AG04450 (cell line): ENCODE measurements around the gene SYMPK. TPM values are rescaled to one million over a fixed set of nuclear protein-coding genes. Genes with fewer than 3 reads are reported as not detected.

Source experiments
- CTCF ChIA-PET: fragments of 300-600, 350-600 bp; formaldehyde crosslinking; extraction: SDS; loops from one replicate; lab custom pipeline; 2022; ENCODE audit warnings: antibody characterized with exemption, inconsistent platforms; lab: Charles Lee
- POLR2A ChIA-PET: fragments of 350-600 bp; formaldehyde crosslinking; extraction: SDS; loops from one replicate; lab custom pipeline; 2021; ENCODE audit warnings: antibody characterized with exemption, inconsistent platforms; lab: Yijun Ruan, JAX
- DNase-seq: peaks from one replicate; pipeline ENCODE4 v3.0.0-alpha.2; 2011; ENCODE audit warnings: low read depth, low spot score
- H3K27ac ChIP-seq: one replicate; pipeline ENCODE4 v1.5.1; 2012; ENCODE audit warnings: low read depth, low read length, control low read depth
- H3K27me3 ChIP-seq: one replicate; pipeline ENCODE4 v1.6.0; 2012; ENCODE audit warnings: low read length; ENCODE audit not compliant: control insufficient read depth, insufficient read depth
- H3K4me3 ChIP-seq: 2 replicates; pipeline ENCODE4 v1.5.1; 2011; ENCODE audit warnings: mild to moderate bottlenecking, low read depth, low read length, control low read depth
- H3K9me3 ChIP-seq: 2 replicates; pipeline ENCODE4 v1.5.1; 2012; ENCODE audit warnings: low read length; ENCODE audit not compliant: control insufficient read depth, insufficient read depth
- polyA plus RNA-seq: library from polyadenylated mRNA; depleted of rRNA; stranded (reverse); fragments of >200 nt; gene quantifications from 2 replicates; pipeline ENCODE4 v1.2.3, GENCODE V29; 2011
- TF ChIP-seq, protein P1 (sequence below): IDR thresholded peaks from 2 replicates; pipeline ENCODE4 v1.5.1; 2011; ENCODE audit warnings: low read depth, low read length, control low read depth, inconsistent platforms

SYMPK gene
- polyA plus RNA-seq, 1 experiment: 63.1 TPM

DNA sequence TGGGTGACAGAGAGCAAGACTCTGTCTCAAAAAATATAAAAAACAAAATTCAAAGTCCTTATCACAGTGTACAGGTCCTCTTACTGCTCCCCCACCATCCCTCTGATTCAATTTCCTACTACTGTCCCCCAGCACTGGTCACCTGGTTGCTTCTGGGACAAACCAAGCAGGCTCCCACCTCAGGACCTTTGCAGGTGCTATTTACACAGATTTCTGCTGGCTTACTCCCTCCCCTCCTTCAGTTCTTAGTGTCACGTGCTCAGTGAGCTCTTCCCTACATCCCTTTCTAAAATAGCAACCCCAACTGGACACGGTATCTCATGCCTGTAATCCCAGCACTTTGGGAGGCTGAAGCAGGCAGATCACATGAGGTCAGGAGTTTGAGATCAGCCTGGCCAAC is 17.0 kb upstream of the SYMPK start:
- no peak overlapping the region for H3K4me3 ChIP-seq
- H3K9me3 ChIP-seq: peaks cover 4% of the 10 kb centered on the region; the same call in 1 of the 2 replicates
- no peak for DNase-seq
- TF ChIP-seq, protein P1, sequence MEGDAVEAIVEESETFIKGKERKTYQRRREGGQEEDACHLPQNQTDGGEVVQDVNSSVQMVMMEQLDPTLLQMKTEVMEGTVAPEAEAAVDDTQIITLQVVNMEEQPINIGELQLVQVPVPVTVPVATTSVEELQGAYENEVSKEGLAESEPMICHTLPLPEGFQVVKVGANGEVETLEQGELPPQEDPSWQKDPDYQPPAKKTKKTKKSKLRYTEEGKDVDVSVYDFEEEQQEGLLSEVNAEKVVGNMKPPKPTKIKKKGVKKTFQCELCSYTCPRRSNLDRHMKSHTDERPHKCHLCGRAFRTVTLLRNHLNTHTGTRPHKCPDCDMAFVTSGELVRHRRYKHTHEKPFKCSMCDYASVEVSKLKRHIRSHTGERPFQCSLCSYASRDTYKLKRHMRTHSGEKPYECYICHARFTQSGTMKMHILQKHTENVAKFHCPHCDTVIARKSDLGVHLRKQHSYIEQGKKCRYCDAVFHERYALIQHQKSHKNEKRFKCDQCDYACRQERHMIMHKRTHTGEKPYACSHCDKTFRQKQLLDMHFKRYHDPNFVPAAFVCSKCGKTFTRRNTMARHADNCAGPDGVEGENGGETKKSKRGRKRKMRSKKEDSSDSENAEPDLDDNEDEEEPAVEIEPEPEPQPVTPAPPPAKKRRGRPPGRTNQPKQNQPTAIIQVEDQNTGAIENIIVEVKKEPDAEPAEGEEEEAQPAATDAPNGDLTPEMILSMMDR: no peak
- CTCF ChIA-PET: interaction anchor here (1.4 to 1.7 kb wide), 2 partner anchors 16 to 63 kb away, joined by 7 read pairs; partner anchors contain the start of gene FOXA3
- no peak overlapping the region for H3K27ac ChIP-seq
- H3K27me3 ChIP-seq: no peaks in the 10 kb centered on the region
- POLR2A ChIA-PET: no interaction called here

DNA sequence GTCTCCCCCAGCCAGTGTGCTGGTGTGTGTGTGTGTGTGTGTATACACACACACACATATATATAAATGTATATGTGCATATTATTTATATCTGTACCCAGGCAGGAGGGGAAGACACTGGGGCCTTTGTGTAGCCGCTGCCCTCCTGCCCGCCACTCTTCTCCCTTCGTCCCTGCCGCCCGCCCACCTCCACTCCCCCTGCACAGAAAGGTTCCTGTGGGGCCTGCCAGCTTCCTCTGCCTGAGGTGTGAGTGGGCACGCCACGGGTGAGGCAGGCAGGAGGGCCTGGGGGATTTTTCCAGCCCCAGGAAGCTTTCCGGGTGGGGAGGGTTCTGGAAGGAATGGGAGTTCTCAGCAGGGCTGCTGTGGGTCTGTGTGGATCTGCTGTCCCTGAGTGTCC is 16.1 kb upstream of the SYMPK start:
- Histone ChIP-seq H3K27me3 (peaks cover under 1% of the 10 kb centered on the region), H3K9me3 (no peaks in the 10 kb centered on the region; the same call in 1 of the 2 replicates), H3K27ac (no peak overlapping the region), H3K4me3 (no peak overlapping the region)
- POLR2A ChIA-PET: no interaction called here
- CTCF ChIA-PET: interaction anchor here (0.5 to 1.7 kb wide), 4 partner anchors 8 to 344 kb away, joined by 3 to 9 read pairs (median 7); partner anchors contain the start of gene FOXA3
- no peak for DNase-seq
- TF ChIP-seq, protein P1: no peak

DNA sequence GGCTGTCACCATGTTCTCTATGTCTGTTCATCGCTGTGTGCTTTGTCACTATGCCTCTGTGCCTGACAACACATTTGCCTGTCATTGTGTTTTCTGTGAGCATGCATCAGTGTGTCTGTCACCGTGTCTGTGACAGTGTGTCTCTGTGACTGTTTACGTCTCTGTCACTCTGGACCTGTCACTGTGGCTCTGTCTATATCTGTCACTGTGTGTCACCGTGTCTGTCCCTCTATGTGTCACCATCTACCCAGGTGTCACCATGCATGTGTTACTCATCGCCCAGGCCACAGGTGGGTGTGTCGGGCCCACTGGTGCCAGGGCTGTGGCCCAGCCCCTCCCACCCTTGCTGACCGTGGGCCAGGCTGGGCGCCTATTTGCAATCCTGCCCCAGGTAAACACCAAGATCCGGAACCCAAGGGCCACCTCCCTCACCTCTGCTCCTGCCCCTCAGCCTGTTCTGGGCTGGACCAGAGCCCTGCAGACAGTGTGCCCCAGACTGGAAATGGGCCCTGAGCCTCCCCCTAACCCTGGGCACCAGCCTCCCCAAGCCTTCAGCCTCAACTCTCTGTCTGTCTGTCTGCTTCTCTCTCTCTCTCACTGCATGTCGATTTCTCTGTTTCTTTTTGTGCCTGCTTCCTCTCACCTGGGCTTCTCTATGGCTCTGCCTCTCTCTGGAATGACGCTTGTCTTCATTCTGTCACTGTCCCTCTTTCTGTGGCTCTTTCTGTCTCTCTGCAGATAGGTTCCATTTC is 15.3 kb upstream of the SYMPK start:
- ChIA-PET CTCF (no interaction called here), POLR2A (no interaction called here)
- no peak overlapping the region for H3K4me3 ChIP-seq
- no peaks in the 10 kb centered on the region; the same call in 1 of the 2 replicates for H3K9me3 ChIP-seq
- H3K27ac ChIP-seq: no peak overlapping the region
- DNase-seq: no peak
- TF ChIP-seq, protein P1: no peak
- peaks cover 6% of the 10 kb centered on the region for H3K27me3 ChIP-seq

DNA sequence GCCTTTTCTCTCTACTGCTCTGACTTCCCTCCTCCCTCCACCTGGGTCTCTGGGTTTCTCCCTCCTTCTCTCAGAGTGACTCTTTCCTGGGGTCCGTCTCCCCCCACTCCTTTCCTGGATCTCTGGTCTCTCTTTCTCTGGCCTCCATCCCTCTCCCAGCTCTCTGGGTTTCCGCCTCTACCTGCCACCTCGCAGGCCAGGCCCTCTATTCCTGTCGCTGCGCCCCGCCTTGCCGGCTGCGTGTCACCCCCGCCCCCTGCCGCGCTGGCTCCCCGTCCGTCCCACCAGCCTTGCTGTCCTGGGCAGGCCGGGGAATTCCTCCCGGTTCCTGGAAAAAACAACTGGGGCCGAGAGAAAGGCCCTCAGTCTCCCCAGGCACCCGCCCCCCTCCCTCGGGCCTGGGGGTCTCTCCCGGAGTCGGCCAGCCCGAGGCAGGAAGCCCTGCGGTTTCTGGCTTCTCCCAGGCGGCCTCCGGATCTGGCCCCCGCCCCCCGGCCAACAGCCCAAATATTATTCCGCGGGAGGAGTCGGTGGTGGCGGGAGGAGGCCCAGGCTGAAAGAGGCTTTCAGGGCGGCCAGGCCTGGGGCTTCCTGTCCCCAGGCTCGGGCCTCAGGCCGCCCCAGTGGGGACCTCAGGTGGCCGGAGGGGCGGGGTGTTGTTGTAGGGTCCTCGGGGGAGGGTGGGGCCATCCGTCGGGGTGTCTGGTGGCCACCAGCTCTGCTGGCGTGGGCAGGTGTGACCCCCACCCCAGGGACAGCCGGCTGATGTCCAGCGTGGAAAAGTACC is 13.7 kb upstream of the SYMPK start:
- no peaks in the 10 kb centered on the region; the same call in 1 of the 2 replicates for H3K9me3 ChIP-seq
- H3K27me3 ChIP-seq: peaks cover 6% of the 10 kb centered on the region
- CTCF ChIA-PET: interaction anchor here (1.0 kb wide), 2 partner anchors 13 to 60 kb away, joined by 3 to 9 read pairs; partner anchors contain the start of gene FOXA3
- peak overlapping the region; percentile 39 for H3K27ac ChIP-seq
- no peak overlapping the region for H3K4me3 ChIP-seq
- TF ChIP-seq, protein P1: no peak
- DNase-seq: no peak
- POLR2A ChIA-PET: interaction anchor here (0.6 kb wide), 1 partner anchor 13 kb away, joined by 3 read pairs; no protein-coding TSS in a partner anchor
